Measurements from ENCODE around the gene VAPB. TPM values are rescaled to one million over a fixed set of nuclear protein-coding genes. Genes with fewer than 3 reads are reported as not detected.

Gene VAPB
- polyA plus RNA-seq, 3 donors: 8.5 to 14.3 (median 10.1) TPM

DNA sequence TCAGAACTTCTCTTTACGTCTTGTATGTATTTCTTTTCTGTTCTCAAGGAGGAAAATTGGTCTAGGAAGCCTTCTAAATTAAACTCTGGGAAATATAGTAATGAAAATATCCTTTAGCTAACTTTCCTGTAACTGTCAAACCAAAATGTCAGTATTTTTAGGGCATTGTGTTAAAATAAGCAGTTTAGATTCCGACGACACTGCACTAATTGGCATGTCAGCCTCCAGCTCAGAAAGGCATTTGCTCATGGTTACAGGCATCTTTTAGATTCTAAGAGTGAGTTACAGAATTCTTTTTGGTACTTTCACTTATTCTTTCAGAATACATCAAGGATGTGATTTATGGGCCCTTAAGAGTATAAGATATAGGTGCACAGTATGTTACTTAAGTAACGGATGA, 26.1 kb upstream of the VAPB start:
- H3K9me3 Mint-ChIP-seq: no peaks in the 10 kb centered on the region
- peaks cover 32 to 96% of the 10 kb centered on the region in 2 donors for H3K36me3 ChIP-seq (replicated peaks in 1 of 2; ENCODE audit: control insufficient read depth in 1 of 2, insufficient read depth in 2 of 2, low read length in 2 of 2)
- H2AFZ ChIP-seq (ENCODE audit: insufficient read depth, low read depth, low read length, poor library complexity, severe bottlenecking): no peak overlapping the region
- H3K27me3 Mint-ChIP-seq (ENCODE audit: low read depth in 3 of 3): no peaks in the 10 kb centered on the region
- H3K27ac Mint-ChIP-seq: no peak overlapping the region
- no peak for DNase-seq
- no peaks in the 10 kb centered on the region for H3K27me3 ChIP-seq (ENCODE audit: control insufficient read depth in 2 of 2, insufficient read depth in 2 of 2, low read length in 2 of 2)
- no peaks in the 10 kb centered on the region for H4K20me1 ChIP-seq (ENCODE audit: insufficient read depth, low read length)
- WGBS (ENCODE audit: insufficient coverage): no CpG with 5 or more reads among the region's 4 CpGs
- no peak overlapping the region for H3K4me3 ChIP-seq (replicated peaks in 1 of 3; ENCODE audit: low read depth in 2 of 3, low read length in 3 of 3)
- intact Hi-C loops (cut with micrococcal nuclease): no loop called here
- H3K4me3 Mint-ChIP-seq: no peak overlapping the region
- no peaks in the 10 kb centered on the region for H3K79me2 ChIP-seq (ENCODE audit: insufficient read depth, low read length)
- H3K4me2 ChIP-seq (replicated peaks; ENCODE audit: extremely low read depth, low read length, poor library complexity, severe bottlenecking): no peak overlapping the region
- H3K36me3 Mint-ChIP-seq: peaks cover 62 to 67% of the 10 kb centered on the region in 2 donors
- peaks cover 0 to 3% of the 10 kb centered on the region in 2 donors for H3K4me1 ChIP-seq (ENCODE audit: control insufficient read depth in 1 of 2, insufficient read depth in 2 of 2, low read length in 2 of 2)
- H3K9me3 ChIP-seq (replicated peaks in 1 of 2; ENCODE audit: control insufficient read depth in 1 of 2, insufficient read depth in 1 of 2, low read length in 2 of 2): no peaks in the 10 kb centered on the region
- TF ChIP-seq, protein P1, sequence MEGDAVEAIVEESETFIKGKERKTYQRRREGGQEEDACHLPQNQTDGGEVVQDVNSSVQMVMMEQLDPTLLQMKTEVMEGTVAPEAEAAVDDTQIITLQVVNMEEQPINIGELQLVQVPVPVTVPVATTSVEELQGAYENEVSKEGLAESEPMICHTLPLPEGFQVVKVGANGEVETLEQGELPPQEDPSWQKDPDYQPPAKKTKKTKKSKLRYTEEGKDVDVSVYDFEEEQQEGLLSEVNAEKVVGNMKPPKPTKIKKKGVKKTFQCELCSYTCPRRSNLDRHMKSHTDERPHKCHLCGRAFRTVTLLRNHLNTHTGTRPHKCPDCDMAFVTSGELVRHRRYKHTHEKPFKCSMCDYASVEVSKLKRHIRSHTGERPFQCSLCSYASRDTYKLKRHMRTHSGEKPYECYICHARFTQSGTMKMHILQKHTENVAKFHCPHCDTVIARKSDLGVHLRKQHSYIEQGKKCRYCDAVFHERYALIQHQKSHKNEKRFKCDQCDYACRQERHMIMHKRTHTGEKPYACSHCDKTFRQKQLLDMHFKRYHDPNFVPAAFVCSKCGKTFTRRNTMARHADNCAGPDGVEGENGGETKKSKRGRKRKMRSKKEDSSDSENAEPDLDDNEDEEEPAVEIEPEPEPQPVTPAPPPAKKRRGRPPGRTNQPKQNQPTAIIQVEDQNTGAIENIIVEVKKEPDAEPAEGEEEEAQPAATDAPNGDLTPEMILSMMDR (IDR thresholded peaks at IDR 0.05): no peak
- no peak overlapping the region for H3K27ac ChIP-seq (ENCODE audit: low read depth in 1 of 2, low read length in 2 of 2)
- no peak overlapping the region for H3K9ac ChIP-seq (ENCODE audit: insufficient read depth, low read length, poor library complexity, severe bottlenecking)
- peaks cover 5% of the 10 kb centered on the region for H3K4me1 Mint-ChIP-seq

GRCh38 chr20:58366866-58367265, 22.2 kb upstream of the VAPB start:
- no peaks in the 10 kb centered on the region for H3K4me1 ChIP-seq (ENCODE audit: control insufficient read depth in 1 of 2, insufficient read depth in 2 of 2, low read length in 2 of 2)
- Mint-ChIP-seq H3K4me3 (no peak overlapping the region), H3K27ac (no peak overlapping the region), H3K27me3 (ENCODE audit: low read depth in 3 of 3) (peaks cover 0 to 2% (median 0%) of the 10 kb centered on the region in 3 donors), H3K9me3 (no peaks in the 10 kb centered on the region), H3K36me3 (peaks cover 35 to 42% of the 10 kb centered on the region in 2 donors), H3K4me1 (no peaks in the 10 kb centered on the region)
- intact Hi-C loops (cut with micrococcal nuclease): no loop called here
- WGBS (ENCODE audit: insufficient coverage): 83% methylated on average over 1 of the region's 3 CpGs
- no peaks in the 10 kb centered on the region for H3K9me3 ChIP-seq (replicated peaks in 1 of 2; ENCODE audit: control insufficient read depth in 1 of 2, insufficient read depth in 1 of 2, low read length in 2 of 2)
- H3K4me3 ChIP-seq (replicated peaks in 1 of 3; ENCODE audit: low read depth in 2 of 3, low read length in 3 of 3): no peak overlapping the region
- H3K79me2 ChIP-seq (ENCODE audit: insufficient read depth, low read length): no peaks in the 10 kb centered on the region
- H3K27ac ChIP-seq (ENCODE audit: low read depth in 1 of 2, low read length in 2 of 2): no peak overlapping the region
- TF ChIP-seq, protein P1 (IDR thresholded peaks at IDR 0.05): no peak
- no peak overlapping the region for H2AFZ ChIP-seq (ENCODE audit: insufficient read depth, low read depth, low read length, poor library complexity, severe bottlenecking)
- no peak for DNase-seq
- no peaks in the 10 kb centered on the region for H4K20me1 ChIP-seq (ENCODE audit: insufficient read depth, low read length)
- H3K27me3 ChIP-seq (ENCODE audit: control insufficient read depth in 2 of 2, insufficient read depth in 2 of 2, low read length in 2 of 2): no peaks in the 10 kb centered on the region
- H3K4me2 ChIP-seq (replicated peaks; ENCODE audit: extremely low read depth, low read length, poor library complexity, severe bottlenecking): no peak overlapping the region
- H3K36me3 ChIP-seq (replicated peaks in 1 of 2; ENCODE audit: control insufficient read depth in 1 of 2, insufficient read depth in 2 of 2, low read length in 2 of 2): peaks cover 14 to 58% of the 10 kb centered on the region in 2 donors
- no peak overlapping the region for H3K9ac ChIP-seq (ENCODE audit: insufficient read depth, low read length, poor library complexity, severe bottlenecking)

All from CD14-positive monocyte (primary cell).